ENCODE results near the gene RTN4. TPM values are rescaled to one million over a fixed set of nuclear protein-coding genes. Genes with fewer than 3 reads are reported as not detected.

RTN4 gene
- total RNA-seq, result 100 to 1,000 TPM; 112 to 215 TPM

GRCh38 chr2:55050100-55050994 lies at the start of gene RTN4:
Gene RTN4, minus strand, starts transcription at chr2:55050451. Its CDS starts 151 bp downstream, at chr2:55050300.
- Histone ChIP-seq H3K27me3 (no peaks in the 10 kb centered on the region), H3K36me3 (replicated peaks in 1 of 2; ENCODE audit: insufficient read depth in 1 of 2, low read depth in 2 of 2) (no peaks in the 10 kb centered on the region), H3K4me1 (peaks cover 35% of the 10 kb centered on the region), H3K27ac (peak within 1 kb of the TSS; percentile 82 to 97 (median 96)), H3K4me3 (peak within 1 kb of the TSS; percentile 47 to 53), H3K9me3 (no peaks in the 10 kb centered on the region)
- 0 to 1% methylated on average over 31 to 66 of the region's 66 CpGs for WGBS, 2 donors
- DNase-seq, result peak; percentile 98 to 99 (median 98)
- TF ChIP-seq POLR2A (IDR thresholded peaks at IDR 0.05) (peak; percentile 96 to 98 (median 98)), CTCF (IDR thresholded peaks at IDR 0.05) (peak in 4 of 7 experiments; percentile 37 to 64 (median 48))
- ATAC-seq, result peak; percentile 92
- intact Hi-C loops (cut with DNase I), result no loop called here

- DNase-seq, result no peak
- no peak overlapping the region for H3K4me3 ChIP-seq
- 86 to 95% methylated on average over 2 of the region's 2 CpGs for WGBS, 2 donors
- ATAC-seq, result no peak
- no peak for TF ChIP-seq POLR2A (IDR thresholded peaks at IDR 0.05)
- TF ChIP-seq CTCF (IDR thresholded peaks at IDR 0.05), result no peak
- peaks cover 33% of the 10 kb centered on the region for H3K4me1 ChIP-seq
- intact Hi-C loops (cut with DNase I), result no loop called here
- peak overlapping the region; percentile 69 to 84 (median 82) for H3K27ac ChIP-seq
- H3K9me3 ChIP-seq, result no peaks in the 10 kb centered on the region
- H3K36me3 ChIP-seq (replicated peaks in 1 of 2; ENCODE audit: insufficient read depth in 1 of 2, low read depth in 2 of 2), result no peaks in the 10 kb centered on the region
- no peaks in the 10 kb centered on the region for H3K27me3 ChIP-seq
These were observed 49.2 kb upstream of the RTN4 start for GRCh38 chr2:55099493-55099877.

GRCh38 chr2:55097461-55098410 lies 47.5 kb upstream of the RTN4 start:
- no peaks in the 10 kb centered on the region for H3K36me3 ChIP-seq (replicated peaks in 1 of 2; ENCODE audit: insufficient read depth in 1 of 2, low read depth in 2 of 2)

GRCh38 chr2:55097082-55097460 lies 46.8 kb upstream of the RTN4 start:
- Histone ChIP-seq H3K27ac (peak overlapping the region in 2 of 4 donors; percentile 49 to 67), H3K9me3 (no peaks in the 10 kb centered on the region), H3K4me3 (no peak overlapping the region), H3K27me3 (no peaks in the 10 kb centered on the region), H3K4me1 (peaks cover 33% of the 10 kb centered on the region), H3K36me3 (replicated peaks in 1 of 2; ENCODE audit: insufficient read depth in 1 of 2, low read depth in 2 of 2) (no peaks in the 10 kb centered on the region)
- no peak for TF ChIP-seq POLR2A (IDR thresholded peaks at IDR 0.05)
- TF ChIP-seq CTCF (IDR thresholded peaks at IDR 0.05), result no peak
- intact Hi-C loops (cut with DNase I), result no loop called here
- ATAC-seq, result no peak
- 60 to 75% methylated on average over 1 of the region's 1 CpG for WGBS, 2 donors
- no peak for DNase-seq

More at GRCh38 chr2:55097461-55098410, 47.5 kb upstream of the RTN4 start:
- intact Hi-C loops (cut with DNase I), result no loop called here
- 60 to 68% methylated on average over 6 of the region's 6 CpGs for WGBS, 2 donors
- DNase-seq, result peak in 1 of 4 donors; percentile 19
- H3K9me3 ChIP-seq, result no peaks in the 10 kb centered on the region
- peaks cover 33% of the 10 kb centered on the region for H3K4me1 ChIP-seq
- H3K27me3 ChIP-seq, result no peaks in the 10 kb centered on the region
- peak overlapping the region in 2 of 4 donors; percentile 49 to 67 for H3K27ac ChIP-seq
- no peak overlapping the region for H3K4me3 ChIP-seq
- peak; percentile 25 for ATAC-seq
- TF ChIP-seq POLR2A (IDR thresholded peaks at IDR 0.05) (no peak), CTCF (IDR thresholded peaks at IDR 0.05) (no peak)

All from body of pancreas (tissue), 4 donors.